Choroid plexus epithelial cell (primary cell): ENCODE data around the gene BOLL.
"Not testable (repeated sequence)": the region's sequence is repeated elsewhere in the genome, so short reads cannot be mapped to it uniquely, and the experiment has no call there.

Source experiments
- DNase-seq: peaks from one replicate; pipeline ENCODE4 v3.0.0-alpha.2; 2010; ENCODE audit warnings: low read depth
- H3K4me3 ChIP-seq: 2 replicates; pipeline ENCODE4 v1.5.1; 2011; ENCODE audit warnings: low read depth, mild to moderate bottlenecking, control low read depth, low read length, moderate library complexity
- CTCF ChIP-seq: conservative IDR thresholded peaks from 2 replicates; pipeline ENCODE4 v1.5.1; 2011; ENCODE audit warnings: low read depth, mild to moderate bottlenecking, control low read depth, inconsistent platforms, low read length, moderate library complexity

Gene BOLL

GRCh38 chr2:197759625-197760292 lies 25.4 kb downstream of the BOLL start:
- TF ChIP-seq CTCF, result no peak
- no peak overlapping the region for H3K4me3 ChIP-seq
- DNase-seq, result no peak

GRCh38 chr2:197759013-197759412 lies 26.1 kb downstream of the BOLL start:
- TF ChIP-seq CTCF, result no peak
- DNase-seq, result no peak
- H3K4me3 ChIP-seq, result no peak overlapping the region

- no peak for TF ChIP-seq CTCF
- DNase-seq, result peak; percentile 2
- H3K4me3 ChIP-seq, result no peak overlapping the region
Observed at GRCh38 chr2:197740200-197740599, 44.9 kb downstream of the BOLL start.

GRCh38 chr2:197728555-197729544 lies 56.3 kb downstream of the BOLL start:
- DNase-seq, result not testable (repeated sequence)

GRCh38 chr2:197727011-197727410 lies 58.1 kb downstream of the BOLL start:
- H3K4me3 ChIP-seq, result no peak overlapping the region
- no peak for TF ChIP-seq CTCF
- DNase-seq, result no peak

More at GRCh38 chr2:197728555-197729544, 56.3 kb downstream of the BOLL start:
- not testable (repeated sequence) for H3K4me3 ChIP-seq

- no peak for TF ChIP-seq CTCF
- no peak overlapping the region for H3K4me3 ChIP-seq
- no peak for DNase-seq
Observed at GRCh38 chr2:197717863-197718262, 67.3 kb downstream of the BOLL start.

- no peak overlapping the region for H3K4me3 ChIP-seq
- no peak for DNase-seq
- no peak for TF ChIP-seq CTCF
Observed at GRCh38 chr2:197713271-197713670, 71.8 kb downstream of the BOLL start.
